HG03378 (cell line): ENCODE data around the gene SDR42E2.

Source experiments
- ATAC-seq: cut with Tn5 transposase; IDR thresholded peaks from one replicate; pipeline ENCODE4 v1.9.1; 2021; ENCODE audit warnings: mild to moderate bottlenecking, moderate library complexity; ENCODE audit not compliant: unreplicated experiment

Gene SDR42E2

DNA sequence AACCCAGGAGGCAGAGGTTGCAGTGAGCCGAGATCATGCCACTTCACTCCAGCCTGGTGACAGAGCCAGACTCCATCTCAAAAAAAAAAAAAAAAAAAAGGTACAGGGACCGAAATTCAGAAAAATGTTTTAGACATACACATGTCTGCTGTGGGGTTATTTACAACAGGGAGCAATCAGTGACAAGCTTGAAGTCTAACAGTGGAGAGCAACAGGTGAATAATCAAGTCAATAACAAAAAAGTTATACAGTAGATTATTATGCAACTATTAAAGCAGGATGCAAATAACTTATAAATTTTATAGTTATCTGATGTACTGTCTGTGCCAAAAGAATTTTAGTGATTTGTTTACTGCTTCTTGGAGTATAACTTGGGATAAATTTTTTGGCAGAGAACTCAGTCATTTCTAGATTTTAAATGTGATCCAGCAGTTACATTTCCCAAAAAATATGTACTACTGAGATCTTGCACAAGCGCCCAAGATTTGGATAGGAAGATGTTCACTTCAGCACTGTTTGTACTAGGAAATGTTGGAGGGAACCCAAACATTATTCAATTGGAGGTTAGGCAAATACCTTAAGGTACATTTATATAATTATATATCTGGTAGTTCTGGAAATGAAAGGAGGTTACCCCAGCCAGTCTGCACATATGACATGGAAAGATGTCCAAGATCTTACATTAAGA, 77.9 kb downstream of the SDR42E2 start:
- no peak for ATAC-seq
